Left cardiac atrium (tissue), 4 donors: ENCODE measurements around the gene C1orf167. TPM values are rescaled to one million over a fixed set of nuclear protein-coding genes. Genes with fewer than 3 reads are reported as not detected.

ENCODE experiments used
- ATAC-seq, 2 donors: fragments of 200-7000 bp; cut with Tn5 transposase; one replicate each; pipeline ENCODE4 v1.9.1; 2020; ENCODE audit warnings: mild to moderate bottlenecking in 2 of 2, moderate library complexity in 2 of 2
- DNase-seq: peaks from one replicate; pipeline ENCODE4 v3.0.0-alpha.2; 2020
- intact Hi-C, 2 donors: fragments of 100-400 bp; cut with DNase I; formaldehyde crosslinking; loops; one replicate each; pipeline versions ENCODE4 v1.14.1 to v1.15.1; 2022 to 2023
- total RNA-seq, 2 donors: library from RNA; stranded (reverse); fragmentation: NEBNext Ultra II Directional; extraction: Animal tissue kit (Norgen Biotek cat#: 25700); gene quantifications; one replicate each; pipeline ENCODE4 v1.2.1, GENCODE V29; 2021
- donor health status: DM: no; HTN: yes; CAD: no.
- donor health status: DM: no; HTN: yes; CAD: no; lungs with severe emphysema.
- donor health status: DM: yes; HTN: yes; CAD: no.
- donor health status: Dilated cardiomyopathy.

The C1orf167 gene
- total RNA-seq, 2 donors from 2014 or later = 1.2 to 1.3 TPM

- DNase-seq (no peak), ATAC-seq (no peak)
- intact Hi-C loops = no loop called here
These were observed 10.9 kb upstream of the C1orf167 start for GRCh38 chr1:11751087-11751486.

DNA sequence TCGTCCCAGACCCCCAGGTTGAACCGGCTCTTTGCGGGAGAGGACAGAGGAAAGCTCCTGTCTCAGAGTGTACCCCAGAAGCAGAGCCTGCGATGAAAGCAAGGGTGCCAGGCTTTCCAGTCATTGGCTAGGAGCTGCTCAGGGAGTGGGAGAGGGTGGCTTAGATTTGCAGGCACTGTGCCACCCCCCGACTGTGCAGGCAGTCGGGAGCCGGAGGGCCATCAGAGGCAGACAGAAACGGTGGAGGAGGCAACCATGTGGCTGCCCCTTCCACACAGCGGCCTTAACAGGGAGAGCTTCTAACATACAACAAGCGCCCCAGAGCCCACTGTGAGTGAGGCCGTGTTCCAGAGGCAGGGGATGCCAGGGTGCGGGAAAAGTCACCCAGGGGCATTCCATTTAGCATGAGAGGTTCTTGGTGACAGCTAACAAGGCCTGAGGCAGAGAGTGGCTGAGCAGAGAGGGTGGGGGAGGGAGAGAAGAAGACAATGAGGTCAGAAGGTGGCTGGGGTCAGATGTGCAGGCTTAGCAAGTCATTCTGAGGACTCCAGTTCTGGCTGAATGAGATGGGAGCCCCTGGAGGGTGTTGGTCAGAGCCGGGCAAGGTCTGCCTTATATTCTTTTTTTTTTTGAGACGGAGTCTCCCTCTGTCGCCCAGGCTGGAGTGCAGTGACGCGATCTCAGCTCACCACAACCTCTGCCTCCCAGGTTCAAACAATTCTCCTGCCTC is 9.5 kb upstream of the C1orf167 start:
- intact Hi-C loops = no loop called here
- DNase-seq = no peak
- ATAC-seq = no peak

- intact Hi-C loops = no loop called here
- peak; percentile 10 for DNase-seq
- ATAC-seq = peak in 1 of 2 donors; percentile 35
These were observed 8.3 kb upstream of the C1orf167 start for GRCh38 chr1:11753555-11754208.

GRCh38 chr1:11757047-11757446 is 4.9 kb upstream of the C1orf167 start:
- no peak for DNase-seq
- intact Hi-C loops = no loop called here
- no peak for ATAC-seq

DNA sequence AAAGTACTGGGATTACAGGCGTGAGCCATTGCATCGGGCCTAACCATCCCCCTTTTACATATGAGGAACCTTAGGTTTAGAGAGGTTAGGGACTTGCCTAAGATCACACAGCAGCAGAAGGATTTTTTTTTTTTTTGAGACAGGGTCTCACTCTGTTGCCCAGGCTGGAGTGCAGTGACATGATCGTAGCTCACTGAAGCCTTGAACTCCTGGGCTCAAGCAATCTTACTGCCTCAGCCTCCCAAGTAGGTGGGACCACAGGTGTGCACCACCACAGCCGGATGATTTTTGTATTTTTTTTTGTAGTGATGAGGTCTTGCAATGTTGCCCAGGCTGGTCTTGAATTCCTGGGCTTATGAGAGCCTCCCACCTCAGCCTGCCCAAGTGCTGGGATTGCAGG is 2.2 kb upstream of the C1orf167 start:
- DNase-seq (no peak), ATAC-seq (no peak)
- intact Hi-C loops = no loop called here

- intact Hi-C loops = no loop called here
- no peak for ATAC-seq
- DNase-seq = no peak
These were observed 708 bp upstream of the C1orf167 start for GRCh38 chr1:11761285-11761684.

DNA sequence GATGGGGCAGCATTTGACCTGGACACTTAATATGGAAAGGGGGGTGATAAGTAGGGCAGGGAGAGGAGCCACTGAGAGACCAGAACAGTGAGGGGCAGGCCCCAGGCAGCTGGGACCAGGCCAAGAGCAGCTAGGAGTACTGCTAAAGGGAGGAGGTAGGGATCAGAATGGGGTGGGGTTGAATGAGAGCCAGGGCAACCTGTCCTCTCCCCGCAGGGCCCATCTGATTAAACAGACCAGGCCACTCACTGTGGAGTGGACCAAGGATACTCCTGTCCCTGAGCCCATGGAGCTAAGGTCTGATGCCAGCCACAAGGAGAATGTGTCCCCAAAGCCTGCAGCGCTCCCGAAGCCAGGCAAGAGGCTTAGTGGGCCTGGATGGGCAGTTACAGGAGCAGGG is 2.1 kb downstream of the C1orf167 start:
- intact Hi-C loops = no loop called here
- ATAC-seq = no peak

DNA sequence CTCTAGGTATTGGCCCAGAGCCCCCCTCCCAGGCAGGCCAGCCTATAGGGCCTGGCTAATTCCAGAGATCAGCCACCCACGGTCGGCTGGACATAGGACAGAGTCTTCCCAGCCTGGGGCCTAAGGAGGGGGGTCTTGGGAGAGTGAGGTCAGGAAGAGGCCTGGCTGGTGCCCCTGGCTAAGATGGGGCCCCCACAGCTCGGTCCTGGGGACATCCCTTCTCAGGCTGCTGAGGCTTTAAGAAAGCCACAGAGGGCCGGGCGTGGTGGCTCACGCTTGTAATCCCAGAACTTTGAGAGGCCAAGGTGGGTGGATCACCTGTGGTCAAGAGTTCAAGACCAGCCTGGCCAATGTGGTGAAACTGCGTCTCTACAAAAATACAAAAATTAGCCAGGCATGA is 2.5 kb downstream of the C1orf167 start:
- ATAC-seq (no peak), DNase-seq (no peak)
- intact Hi-C loops = no loop called here

More for the DNA sequence above, 2.1 kb downstream of the C1orf167 start:
- no peak for DNase-seq

DNA sequence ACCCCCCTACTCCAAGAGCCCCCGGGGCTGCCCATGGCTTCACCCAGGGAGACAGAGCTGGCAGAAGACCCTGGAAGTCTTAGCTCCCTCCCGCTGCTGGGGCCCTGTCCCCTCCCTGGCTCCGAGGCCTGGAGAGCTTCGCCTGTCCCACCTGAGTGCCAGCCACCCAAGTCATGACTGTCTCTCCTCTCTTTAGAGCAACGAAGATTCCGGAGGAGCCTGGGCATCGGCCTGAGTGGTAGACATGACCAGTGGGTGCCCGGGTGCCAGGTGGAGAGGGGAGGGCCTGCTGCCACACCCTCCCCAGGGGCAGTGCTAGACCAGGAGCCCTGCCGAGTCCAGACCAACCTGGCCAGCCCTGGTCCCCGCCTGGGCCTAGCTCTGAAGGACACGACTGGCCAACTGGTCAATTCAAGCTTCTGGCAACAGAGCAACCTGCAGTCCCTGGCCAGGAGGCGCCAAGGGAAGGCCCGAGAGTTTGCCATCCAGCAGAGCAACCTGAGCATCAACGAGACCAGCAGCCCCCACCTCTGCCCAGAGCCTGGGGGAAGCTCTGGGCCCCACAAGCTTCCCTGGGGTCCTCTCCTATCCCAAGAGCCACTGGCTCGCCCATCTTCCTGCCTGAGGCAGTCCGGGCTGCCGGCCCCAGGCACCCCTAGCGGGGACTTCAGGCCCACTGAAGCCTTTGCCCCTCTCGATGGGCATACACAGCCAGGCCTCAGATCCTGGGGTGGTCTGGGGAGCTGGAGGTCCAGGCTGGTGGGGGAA is 3.9 kb downstream of the C1orf167 start:
- DNase-seq = peak; percentile 17
- intact Hi-C loops = no loop called here
- ATAC-seq = no peak

- no peak for ATAC-seq
- peak; percentile 13 for DNase-seq
- intact Hi-C loops = no loop called here
These were observed 4.4 kb downstream of the C1orf167 start for GRCh38 chr1:11766429-11766776.

DNA sequence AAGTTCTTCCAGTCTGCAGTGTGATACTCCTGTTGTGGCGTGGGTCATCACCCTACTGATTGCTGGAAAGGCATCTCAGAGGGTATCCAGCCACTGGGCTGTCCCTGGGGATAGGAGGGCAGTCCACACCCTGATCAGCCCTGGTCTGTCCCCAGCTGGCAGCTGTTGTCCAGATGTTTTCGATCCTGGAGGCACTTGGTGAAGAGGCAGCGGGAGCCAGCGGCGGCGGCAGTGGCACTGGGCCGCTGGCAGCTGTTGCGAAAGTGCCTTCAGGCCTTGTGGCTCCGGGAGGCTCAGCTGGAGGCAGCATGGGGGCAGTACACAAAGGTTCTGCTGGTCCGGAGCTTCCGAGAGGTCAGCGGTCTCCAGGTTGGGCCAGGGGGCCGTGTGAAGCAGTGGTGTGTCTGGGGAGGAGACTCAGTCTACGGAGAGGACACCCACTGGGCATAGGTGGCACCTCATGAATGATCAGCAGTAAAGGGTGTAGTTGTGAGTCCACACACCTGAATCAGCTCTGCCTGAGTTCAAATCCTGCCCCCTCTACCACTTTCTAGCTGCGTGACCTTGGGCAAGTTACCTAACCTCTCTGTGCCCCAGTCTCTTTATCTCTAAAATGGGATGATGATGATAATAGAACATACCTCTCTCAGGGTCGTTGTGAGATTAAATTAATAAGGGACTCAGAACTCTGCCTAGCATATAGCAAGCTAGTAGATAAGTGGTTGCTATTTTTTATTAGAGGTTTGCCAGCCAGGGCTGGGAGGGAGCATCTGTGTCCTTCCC is 6.1 kb downstream of the C1orf167 start:
- ATAC-seq = no peak
- intact Hi-C loops = no loop called here
- peak; percentile 12 for DNase-seq

DNA sequence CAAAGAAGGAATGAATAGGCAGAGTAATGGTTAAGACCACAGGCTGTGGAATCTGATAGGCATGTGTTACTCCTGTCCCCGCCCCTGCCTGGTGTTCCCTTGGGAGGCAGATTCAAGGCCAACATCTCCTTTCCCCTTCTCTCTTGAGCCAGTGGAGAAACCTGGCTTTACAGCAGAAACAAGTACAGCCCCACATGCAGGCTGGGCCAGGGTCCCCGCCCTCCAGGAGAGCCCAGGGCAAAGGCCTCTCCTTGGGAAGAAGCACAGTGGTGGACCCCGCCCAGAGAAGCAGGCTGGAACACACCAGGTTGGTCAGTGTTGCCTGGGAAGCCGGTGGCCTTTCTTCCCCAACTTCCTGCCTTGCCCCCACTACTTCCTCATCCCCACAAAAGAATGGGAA is 6.8 kb downstream of the C1orf167 start:
- ATAC-seq (no peak), DNase-seq (peak; percentile 15)
- intact Hi-C loops = no loop called here

DNA sequence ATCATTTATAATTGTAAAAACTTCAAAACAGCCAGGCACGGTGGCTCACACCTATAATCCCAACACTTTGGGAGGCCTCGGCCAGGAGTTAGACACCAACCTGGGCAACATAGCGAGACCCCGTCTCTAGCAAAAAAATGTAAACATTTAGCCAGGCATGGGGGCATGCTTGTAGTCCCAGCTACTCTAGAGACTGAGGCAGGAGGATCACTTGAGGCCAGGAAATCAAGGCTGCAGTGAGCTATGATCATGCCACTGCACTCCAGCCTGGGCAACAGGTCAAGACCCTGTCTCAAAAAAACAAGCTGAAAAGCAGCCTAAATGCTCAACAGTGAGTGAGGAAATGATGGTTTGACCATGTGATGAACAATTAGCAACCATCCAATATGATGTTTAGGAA is 7.3 kb downstream of the C1orf167 start:
- DNase-seq = no peak
- ATAC-seq = no peak
- intact Hi-C loops = no loop called here

GRCh38 chr1:11770011-11770410 is 8.0 kb downstream of the C1orf167 start:
- ATAC-seq = no peak
- DNase-seq = no peak
- intact Hi-C loops = no loop called here

DNA sequence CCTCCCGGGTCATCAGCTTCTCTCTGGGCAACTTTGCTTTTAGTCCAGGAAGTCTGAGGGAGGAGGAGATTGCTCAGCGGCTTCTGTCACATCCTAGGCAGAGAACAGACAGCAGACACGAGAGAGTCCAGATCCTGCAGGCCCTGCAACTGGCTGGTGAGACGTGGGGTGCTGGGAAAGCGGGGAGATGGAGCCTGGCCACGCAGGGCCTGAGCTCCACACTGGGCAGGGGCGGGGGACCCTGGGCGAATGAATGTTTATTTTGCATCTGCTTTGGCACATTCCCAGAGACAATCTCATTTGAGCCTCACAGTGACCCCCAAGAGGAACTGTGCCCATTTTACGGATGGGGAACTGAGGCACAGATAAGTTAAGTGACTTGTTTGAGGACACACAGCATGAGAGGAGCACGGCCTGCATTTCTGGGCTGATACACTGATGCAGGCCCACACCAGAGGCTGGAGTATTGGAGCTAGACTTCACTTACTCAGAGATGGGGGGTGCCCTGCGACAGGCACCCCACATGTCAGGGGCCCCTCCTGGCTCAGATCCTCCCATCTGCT is 9.6 kb downstream of the C1orf167 start:
- intact Hi-C loops = no loop called here
- DNase-seq = peak; percentile 15
- ATAC-seq = no peak

GRCh38 chr1:11772458-11772857 is 10.5 kb downstream of the C1orf167 start:
- DNase-seq (peak; percentile 10), ATAC-seq (no peak)
- intact Hi-C loops = no loop called here

DNA sequence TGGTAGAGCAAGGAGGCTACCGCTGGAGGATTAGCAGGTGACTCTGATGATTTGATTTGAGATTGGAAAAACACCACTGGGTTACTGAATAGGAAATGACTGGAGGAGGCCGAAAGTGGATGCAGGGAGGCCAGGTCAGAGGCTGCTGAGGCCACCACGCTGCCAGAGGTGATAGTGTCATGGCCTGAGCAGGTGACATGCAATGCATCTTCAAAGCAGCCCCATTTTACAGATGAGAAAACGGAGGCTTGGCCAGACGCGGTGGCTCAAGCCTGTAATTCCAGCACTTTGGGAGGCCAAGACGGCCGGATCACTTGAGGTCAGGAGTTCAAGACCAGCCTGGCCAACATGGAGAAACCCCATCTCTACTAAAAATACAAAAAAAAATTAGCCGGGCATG is 12.8 kb downstream of the C1orf167 start:
- ATAC-seq (no peak), DNase-seq (no peak)
- intact Hi-C loops = no loop called here

DNA sequence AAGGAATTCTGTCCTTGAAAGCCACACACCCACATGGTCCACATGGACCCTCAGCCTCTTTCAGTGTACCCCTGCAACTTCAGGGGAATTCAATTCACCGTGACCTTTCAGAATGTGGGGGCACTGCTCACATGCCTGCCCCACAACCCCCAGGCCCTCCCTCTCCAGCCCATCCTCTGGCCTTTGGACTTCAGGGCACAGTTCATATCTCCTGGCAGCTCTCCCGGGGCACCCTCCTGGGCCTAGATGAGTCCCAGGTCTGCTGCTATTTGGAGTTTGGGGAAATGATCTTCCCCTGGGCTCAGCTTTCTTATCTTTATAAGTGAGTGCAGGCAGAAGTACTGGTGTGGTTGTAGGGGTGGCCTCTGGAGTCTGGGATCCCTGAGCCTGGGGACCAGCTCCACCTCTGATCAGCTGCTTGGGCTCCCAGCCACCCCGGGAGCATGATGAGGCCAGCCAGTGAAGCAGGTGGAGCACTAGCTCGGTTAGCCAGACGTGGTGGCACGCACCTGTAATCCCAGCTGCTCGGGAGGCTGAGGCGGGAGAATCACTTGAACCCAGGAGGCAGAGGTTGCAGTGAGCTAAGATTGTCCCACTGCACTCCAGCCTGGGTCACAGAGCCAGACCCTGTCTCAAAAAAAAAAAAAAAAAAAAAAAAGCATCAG is 15.8 kb downstream of the C1orf167 start:
- intact Hi-C loops = no loop called here
- no peak for ATAC-seq
- DNase-seq = no peak

DNA sequence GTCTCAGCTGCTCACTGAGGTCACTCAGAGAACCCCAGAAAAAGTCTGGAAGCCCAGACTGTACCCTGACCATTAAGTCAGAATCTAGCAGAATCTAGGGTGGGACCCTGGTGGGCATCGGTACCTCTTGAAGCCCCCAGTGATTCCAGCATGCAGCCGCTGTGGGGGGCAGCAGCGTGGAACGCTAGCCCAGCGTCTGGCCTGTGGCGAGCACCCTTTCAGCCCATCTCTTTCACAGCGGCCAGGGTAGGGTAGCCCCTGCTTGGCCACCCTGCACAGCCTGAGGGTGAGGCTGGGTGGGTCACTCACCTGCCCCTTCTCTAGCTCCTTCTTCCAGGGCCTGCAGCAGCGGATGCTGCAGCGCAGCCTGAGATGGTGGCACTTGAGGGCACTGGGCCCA is 16.3 kb downstream of the C1orf167 start:
- DNase-seq (peak; percentile 8), ATAC-seq (no peak)
- intact Hi-C loops = no loop called here
